ENCODE results near the gene RNF224.
A peak's percentile ranks its signal among the peaks of the same experiment; 100 is the strongest.

RNF224 gene

DNA sequence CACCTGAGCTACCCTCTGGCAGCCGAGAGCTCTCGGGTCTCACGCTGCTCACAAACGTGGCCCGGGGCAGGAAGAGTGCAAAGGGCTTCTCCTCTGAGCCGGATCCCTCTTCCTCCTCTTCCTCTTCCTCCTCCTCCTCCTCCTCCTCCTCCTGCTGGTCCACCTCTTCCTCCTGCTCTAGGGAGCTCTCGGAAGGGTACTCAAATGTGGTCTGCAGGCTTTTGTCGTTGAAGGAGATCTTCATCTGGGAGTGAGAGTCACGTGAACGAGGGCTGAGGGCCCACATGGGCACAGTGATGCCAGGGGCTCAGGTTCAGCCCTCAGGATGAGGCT is 34.9 kb upstream of the RNF224 start:
- no peak for DNase-seq (ENCODE audit: low read depth in 2 of 2)

DNA sequence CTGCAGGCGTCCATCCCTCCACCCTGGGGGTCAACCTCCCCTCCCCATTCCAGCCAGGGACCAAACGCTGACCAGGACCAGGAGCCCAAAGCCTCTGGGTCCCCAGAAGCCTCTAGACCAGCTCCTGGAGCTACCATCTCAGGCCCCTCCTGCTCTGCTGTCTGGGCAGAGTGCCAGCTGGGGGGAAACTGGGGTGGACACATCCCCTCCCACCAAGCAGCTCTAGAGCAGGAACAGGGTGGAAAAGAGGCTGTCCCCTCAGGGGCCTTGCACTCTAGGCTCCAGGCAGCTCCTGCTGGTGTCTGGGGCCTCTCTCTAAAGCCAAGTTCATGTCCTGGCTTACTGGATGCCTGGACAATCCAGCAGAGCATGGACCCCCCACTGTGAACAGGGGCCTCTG is 34.4 kb upstream of the RNF224 start:
- DNase-seq (ENCODE audit: low read depth in 2 of 2): no peak

DNA sequence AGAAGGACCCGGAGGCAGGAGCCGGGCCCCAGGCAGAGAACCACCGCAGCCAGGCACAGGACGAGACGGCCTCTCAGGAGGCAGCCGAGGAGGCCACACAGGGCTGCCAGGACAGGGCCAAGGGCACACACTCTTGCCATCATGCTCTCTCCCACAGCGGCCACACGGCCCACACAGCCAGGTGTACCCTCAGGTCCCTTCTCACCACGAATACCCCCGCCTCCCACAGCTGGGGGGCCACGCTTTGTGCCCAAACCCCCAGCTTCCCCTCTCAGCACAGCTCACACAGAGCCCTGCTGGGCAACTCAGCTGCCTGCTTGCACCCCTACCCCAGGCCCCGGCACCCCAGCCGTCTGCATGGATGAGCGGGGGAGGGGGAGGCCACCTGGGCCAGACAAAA is 33.5 kb upstream of the RNF224 start:
- DNase-seq (ENCODE audit: low read depth in 2 of 2): no peak

DNA sequence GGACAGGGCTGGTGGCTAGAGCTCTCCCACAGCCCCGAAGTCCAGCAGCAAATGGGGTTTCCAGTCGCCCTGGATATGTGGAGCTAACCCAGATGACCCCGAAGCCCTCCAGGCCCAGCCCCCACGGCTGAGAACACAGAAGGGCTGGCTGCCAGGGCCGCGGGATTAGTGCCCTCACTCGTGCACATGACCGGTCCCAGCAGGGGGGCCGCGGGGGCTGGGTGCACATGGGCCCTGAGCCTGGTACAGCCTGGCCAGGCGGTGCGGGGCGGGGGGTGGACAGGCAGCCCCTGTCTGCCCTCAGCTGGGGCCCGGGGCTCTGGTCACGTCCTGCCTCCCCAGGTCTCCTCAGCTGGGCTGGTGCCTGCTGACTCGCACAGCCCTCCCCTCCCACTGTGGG is 32.9 kb upstream of the RNF224 start:
- no peak for DNase-seq (ENCODE audit: low read depth in 2 of 2)

DNA sequence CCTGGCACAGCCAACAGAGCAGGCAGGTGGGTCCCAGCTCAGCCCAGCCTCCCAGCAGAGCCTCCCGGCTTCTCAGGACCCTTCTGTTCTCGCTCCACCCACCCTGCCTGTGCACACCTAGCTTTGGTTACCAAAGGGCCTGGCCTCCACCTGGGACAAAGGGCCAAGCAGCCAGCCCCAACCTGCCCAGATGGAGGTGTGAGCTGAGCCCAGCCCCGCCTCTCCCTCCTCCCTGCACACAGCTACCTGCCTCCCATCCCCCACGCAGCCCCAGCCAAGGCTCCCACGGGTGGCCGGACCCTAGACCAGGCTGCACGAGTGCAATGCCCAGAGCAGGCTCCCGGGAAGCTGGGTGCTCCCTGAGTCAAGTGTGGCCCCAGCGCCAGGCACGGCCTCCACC is 32.4 kb upstream of the RNF224 start:
- no peak for DNase-seq (ENCODE audit: low read depth in 2 of 2)

DNA sequence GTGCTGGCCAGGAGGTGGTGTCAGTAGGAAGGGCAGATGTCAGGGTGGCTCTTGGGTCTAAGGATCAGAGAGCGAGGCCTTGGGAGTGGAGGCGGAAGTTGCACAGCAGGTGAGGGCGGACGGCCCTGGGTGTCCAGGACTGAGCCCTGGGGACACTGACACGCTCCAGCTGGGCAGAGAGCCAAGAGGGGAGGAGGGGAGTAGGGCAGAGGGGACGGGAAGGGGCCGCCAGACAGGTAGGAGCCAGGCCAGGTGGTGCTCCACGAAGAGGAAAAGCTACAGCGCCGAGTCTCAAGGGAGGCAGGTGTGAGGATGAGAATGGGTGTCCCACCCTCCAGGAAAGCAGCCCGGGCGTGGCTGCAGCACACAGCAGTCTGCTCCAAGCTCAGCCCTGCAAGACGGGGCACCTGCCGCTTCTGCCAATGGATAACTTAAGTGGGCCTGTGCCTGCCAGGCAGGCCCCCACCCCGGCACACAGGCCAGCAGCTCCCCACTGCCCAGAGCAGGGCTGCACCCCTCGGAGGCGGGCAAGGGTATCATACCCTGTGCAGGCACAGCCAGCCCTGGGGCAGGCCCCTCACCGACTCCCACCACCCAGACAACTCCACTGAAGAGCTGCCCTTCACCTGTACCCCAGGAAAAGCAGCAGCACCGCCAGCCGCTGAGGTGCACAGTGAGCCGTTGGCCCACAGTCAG is 31.6 kb upstream of the RNF224 start:
- no peak for DNase-seq (ENCODE audit: low read depth in 2 of 2)

DNA sequence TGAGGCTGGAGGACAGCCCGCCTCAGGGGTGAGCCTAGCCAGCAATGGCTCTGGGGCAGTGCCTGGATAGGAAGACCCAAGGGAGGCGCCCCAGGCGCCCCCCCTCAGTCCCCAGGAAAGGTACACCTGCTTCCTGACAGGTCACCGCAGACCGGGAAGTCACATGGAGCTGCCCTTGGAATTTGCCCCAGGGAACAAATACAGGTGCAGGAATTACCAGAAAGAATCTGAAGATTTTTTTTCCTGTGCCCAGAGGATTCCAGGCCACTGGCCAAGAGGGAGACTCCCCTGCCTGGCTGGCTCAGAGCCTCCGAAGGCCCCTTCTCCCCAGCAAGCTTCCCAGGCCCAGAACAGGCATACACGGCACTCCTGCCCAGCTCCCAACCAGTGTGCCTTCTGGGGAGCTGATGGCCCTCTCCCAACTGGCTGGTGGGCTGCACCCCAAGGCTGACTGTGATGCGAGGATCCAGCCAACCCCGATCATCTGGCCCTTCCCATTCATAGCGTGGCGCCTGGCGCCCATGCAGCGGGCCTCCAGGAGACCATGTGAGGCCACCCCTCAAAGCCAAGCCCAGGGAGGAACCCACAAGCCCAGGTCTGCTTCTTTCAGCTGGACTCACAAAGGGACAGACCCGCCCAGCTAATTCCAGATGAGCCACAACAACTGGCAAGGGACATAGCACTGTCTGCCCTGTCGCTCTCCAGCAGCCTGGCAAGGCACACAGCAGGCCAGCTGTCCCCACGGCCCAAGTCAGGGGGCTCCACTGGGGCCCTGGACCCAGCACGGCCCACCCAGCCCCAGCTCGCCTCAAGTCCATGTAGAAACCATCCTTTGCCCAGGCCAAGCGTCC is 29.0 kb upstream of the RNF224 start:
- no peak for DNase-seq (ENCODE audit: low read depth in 2 of 2)

DNA sequence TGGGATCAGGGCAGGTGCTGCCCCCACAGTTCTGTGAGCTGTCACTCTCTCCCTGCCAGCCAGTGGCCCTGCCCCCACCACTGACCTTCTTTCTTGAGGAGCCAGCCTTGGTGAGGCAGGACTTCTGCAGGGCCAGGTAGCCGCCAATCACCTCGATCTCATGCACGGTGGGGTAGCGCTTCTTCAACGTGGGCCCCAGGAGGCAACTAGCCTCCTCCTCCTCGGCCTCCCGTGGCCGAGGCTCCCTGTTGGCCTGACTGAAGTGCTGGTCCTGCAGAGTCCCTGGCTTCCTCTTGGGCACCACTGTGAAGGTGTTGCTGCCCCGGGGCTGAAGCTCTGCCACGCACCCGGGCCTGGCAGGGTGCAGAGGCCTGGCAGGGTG is 28.4 kb upstream of the RNF224 start:
- no peak for DNase-seq (ENCODE audit: low read depth in 2 of 2)

DNA sequence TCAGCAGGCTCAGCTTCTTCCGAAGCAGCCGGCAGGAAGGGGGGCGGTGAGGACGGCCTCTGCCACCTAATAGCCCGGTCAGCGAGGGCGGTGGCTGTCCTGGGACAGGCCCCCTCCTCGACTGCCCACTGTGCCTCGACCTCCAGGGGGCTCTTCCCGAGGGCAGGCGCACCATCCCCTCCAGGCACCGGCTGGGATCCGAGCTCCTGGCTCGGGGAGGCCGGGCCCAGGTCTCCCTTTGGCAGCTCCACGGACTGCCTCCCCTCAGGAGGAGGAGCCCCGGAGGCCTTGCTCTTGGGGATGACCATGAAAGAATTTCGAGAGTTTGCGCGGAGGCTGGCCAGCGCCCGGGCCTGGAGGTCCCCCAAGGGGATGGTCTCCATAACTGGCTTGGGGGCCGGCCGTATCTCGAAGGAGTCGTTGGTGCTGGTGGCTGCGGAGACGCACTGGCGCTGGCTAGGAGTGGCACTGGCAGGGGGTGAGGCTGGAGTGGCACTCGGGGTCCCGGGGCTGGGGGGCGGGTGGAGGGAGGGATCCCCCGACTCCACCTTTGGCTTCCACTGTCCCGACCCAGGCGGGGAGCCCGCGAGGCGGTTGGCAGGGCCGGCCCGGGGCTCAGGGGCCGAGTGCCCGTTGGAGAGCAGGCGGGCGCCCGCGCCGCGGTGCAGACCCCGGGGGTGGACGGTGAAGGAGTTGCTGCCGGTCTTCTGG is 27.7 kb upstream of the RNF224 start:
- no peak for DNase-seq (ENCODE audit: low read depth in 2 of 2)

DNA sequence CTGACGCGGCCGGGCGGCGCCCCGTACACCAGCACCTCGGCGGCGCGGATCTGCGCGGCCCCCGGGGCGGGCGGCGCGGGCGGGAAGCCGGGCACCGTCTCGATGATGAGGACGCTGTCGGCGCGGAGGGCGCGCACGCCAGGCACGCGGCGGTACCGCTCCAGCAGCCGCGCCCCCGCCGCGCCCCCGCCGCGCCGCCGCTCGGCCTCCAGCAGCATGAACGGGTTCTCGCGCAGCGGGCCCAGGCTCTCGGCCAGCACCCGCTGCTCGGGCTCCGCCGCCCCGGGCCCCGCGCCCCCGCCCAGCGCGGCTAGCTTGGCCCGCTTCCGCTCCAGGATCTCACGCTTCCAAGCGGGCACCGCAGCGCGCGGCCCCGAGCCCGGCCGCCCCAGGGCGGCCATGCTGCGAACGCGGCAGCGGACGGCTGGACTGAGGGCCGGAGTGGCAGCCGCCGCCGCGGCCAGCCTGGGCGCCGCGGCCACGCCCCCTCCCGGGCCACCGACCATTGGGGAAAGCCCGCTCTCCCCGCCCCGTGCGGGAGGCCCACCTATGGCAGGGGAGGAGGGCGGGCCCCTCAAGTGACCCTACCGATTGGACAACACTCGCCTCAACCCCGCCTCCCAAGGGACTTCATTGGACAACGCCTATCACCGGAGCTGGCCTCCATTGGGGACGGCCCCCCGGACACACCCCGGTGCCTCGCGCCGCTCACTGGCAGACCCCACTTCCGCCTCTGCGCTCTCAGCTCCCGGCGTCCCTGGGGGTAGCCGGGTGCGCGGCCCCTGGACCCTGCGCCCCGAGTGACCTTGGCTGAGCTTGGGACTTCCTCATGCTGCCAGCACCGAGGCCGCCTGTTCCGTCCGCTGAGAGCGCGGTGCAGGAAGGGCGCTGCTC is 26.7 kb upstream of the RNF224 start, which contains the start of gene TPRN:
TSS of gene TPRN (minus strand) at position 431 of the 894 bp plus-strand sequence. CDS start at position 401, 30 bp downstream.
- DNase-seq (ENCODE audit: low read depth in 2 of 2): peak; percentile 98 to 99

DNA sequence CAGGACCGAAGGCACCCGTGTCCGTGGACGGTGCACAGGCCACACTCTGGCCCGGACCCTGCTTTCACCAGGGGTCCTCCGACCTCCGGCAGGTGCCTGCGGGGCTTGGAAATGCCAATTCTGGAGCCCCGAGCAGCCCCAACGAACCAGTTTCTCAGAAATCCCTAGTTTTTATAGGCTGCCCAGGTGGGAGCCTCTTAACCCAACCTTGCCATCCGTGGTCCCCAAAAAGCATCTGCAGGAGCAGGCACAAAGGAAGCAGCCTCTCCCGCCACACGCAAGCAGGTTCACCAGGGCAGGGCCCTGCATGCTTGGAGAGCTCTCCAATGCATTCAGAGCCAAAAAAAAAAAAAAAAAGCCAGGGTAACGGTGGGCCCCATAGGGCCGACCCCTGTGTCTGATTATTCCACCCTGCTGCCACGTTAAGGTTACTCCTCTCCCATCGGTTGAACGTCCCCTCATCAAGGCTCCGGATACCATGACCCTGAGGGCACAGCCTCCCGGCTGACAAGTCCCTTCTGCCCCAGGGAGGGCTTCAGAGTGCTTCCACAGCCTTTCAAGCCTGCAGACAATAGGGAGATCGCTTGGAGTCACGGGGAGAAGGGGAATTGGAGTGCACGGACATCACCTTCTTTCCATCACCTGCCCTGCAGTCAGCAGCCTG is 26.0 kb upstream of the RNF224 start:
- no peak for DNase-seq (ENCODE audit: low read depth in 2 of 2)

DNA sequence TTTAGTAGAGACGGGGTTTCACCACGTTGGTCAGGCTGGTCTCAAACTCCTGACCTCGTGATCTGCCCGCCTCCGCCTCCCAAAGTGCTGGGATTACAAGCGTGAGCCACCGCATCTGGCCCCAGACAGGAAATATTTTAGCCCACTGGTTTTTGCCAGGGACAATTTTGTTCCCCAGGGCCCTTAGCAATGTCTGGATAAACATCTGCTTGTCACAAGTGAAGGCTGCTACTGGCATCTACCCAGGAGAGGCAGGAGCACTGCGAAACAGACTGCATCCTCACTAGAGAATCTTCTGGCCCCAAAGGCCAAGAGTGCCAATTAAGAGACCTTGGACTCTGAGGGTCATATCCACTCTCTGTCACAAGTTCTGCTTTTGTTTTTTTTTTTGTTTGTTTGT is 24.3 kb upstream of the RNF224 start:
- DNase-seq (ENCODE audit: low read depth in 2 of 2): no peak

DNA sequence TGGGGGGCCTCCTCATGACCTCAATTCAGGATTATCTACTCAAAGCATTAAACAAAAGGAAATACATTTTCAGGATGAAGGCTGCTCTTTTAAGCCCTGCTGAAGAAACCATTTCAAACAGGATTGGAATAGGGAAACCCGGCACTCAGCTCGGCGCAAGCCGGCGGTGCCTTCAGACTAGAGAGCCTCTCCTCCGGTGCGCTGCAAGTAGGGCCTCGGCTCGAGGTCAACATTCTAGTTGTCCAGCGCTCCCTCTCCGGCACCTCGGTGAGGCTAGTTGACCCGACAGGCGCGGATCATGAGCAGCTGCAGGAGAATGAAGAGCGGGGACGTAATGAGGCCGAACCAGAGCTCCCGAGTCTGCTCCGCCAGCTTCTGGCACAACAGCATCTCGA is 22.6 kb upstream of the RNF224 start:
- DNase-seq (ENCODE audit: low read depth in 2 of 2): no peak

DNA sequence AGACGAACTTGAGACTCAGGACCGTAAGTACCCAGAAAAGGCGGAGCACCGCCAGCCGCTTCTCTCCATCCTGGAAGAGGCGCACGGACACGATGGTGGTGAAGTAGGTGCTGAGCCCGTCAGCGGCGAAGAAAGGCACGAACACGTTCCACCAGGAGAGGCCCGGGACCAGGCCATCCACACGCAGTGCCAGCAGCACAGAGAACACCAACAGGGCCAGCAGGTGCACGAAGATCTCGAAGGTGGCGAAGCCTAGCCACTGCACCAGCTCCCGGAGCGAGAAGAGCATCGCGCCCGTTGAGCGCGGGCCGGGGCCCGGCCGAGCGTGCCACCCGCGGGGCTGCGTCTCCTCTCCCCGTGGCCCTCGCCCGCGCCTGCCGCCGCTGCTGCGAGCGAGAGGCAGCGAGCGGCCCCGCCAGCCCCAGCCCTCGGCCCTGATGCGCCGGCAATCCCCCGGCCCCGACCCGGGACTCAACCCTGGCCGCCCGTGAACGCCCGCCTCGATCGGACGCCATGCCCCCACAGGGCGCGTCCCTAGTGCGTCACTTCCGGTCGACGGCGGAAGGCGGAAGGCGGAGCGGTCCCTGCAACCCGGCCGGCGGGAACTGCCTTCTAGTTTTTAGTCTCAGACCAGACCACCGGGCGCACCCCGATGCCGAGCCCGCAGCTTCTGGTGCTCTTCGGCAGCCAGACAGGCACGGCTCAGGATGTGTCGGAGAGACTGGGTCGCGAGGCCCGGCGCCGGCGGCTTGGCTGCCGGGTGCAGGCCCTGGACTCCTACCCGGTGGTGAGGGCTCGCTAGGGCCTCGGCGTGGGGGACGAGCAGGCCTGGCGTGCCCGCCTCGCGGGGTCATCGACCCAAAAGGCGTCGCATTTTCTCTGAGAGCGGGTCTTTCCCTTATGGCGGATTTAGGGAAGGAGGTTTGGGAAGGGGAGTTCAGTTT is 21.9 kb upstream of the RNF224 start, which contains the start of the genes NDOR1 and TMEM203:
TSS of gene NDOR1 (plus strand) at position 575 of the 944 bp plus-strand sequence. CDS start at position 653, 78 bp downstream.
TSS of gene TMEM203 (minus strand) at position 523 of the 944 bp plus-strand sequence. CDS start at position 289, 234 bp downstream.
- peak; percentile 88 to 93 for DNase-seq (ENCODE audit: low read depth in 2 of 2)

DNA sequence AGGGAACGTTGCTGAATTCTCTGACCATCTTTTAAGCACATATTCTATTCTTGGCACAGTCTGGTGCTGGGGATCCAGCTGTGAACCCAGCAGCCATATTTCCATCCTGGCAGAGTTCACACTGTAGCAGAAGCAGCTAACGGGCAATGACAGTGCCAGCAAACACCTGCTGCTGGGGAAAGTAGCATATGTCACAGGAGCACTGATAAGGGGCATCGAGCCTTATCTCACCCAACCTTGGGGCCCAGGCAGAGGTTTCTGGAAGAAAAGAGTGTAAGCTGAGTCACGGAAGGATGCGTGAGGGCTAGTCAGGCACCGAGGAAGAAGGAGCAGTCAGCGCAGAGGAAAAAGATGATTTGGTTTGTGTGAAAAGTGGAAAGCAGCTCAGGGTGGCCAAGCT is 20.7 kb upstream of the RNF224 start:
- no peak for DNase-seq (ENCODE audit: low read depth in 2 of 2)

DNA sequence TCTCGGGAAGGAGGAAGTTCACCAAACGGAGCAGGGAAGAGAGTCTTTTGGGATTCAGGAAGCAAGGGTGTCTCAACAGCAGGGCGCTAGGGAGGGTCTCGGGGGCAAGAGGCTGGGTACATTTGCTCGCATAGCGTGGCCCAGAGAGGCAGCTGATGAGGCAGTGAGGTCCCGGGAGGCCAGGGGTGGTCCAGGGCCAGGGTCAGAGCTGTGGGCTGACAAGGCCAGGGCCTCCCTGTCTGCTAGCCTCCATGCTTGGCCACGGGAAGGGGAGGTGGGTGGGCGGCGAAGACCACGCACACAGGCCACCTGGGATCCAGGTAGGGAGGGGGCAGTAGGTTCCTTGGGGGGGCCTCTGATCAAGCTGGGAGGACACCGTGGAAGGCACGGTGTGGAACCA is 15.8 kb upstream of the RNF224 start:
- no peak for DNase-seq (ENCODE audit: low read depth in 2 of 2)

DNA sequence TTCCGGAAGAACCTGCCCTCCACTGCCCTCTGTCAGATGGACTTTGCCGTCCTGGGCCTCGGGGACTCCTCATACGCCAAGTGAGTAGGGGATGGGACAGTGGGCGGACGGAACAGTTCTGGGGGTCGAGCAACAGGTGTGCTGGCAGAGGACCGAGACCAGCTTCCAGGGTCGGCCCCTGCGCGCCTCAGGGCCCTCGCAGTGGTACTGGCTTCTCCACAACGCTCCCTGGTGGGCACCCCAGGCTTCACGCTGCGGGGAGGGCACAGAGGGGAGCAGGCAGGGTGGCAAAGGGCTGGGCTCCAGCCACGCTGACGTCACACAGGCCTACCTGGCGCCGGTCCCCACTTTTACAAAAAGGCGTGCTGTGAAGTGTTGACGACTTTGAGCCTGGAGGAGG is 14.8 kb upstream of the RNF224 start:
- DNase-seq (ENCODE audit: low read depth in 2 of 2): no peak

DNA sequence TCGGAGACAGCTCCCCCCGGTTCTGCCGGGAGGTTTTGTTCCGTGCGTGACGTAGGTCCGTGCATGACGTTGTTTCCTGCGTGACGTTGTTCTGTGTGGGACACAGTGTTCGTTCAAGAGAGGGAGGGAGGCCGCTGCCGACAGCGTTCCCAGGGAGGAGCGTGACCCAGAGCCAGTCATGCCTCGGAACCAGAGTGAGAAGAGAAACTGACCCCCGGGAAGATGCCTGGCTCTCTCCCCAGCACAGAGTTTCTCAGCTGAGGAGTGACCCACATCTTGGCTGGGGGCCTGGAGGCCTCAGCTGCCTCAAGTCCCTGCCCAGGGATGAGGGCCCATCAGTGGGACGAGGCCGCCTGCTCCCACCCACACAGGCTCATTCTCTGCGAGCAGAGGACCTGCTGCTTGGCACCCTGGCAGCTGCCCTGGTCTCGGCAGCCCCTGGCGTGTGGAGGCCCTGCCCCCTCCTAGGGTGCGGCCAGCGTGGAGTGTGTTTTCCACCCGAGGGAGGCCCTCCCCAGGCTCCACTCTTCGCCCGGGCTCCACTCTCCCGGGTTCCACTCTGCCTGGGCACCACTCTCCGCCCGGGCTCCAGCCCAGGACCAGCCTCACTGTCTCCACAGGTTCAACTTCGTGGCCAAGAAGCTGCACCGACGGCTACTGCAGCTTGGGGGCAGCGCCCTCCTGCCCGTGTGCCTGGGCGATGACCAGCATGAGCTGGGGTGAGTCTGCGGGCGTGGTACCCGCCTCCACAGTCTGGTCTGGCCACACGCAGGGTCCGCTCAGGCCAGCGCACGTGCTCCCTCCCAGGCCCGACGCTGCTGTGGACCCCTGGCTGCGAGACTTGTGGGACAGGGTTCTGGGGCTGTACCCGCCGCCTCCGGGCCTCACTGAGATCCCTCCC is 13.9 kb upstream of the RNF224 start:
- DNase-seq (ENCODE audit: low read depth in 2 of 2): no peak

DNA sequence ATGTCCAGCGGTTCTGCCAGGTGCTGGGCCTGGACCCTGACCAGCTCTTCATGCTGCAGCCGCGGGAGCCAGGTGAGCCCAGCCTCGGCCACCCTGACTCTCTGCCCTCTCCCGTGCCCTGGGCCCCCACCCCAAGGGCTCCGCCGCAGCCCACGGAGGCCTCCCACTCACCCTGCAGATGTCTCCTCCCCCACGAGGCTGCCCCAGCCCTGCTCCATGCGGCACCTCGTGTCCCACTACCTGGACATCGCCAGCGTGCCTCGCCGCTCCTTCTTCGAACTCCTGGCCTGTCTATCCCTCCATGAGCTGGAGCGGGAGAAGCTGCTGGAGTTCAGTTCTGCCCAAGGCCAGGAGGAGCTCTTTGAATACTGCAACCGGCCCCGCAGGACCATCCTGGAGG is 12.7 kb upstream of the RNF224 start:
- no peak for DNase-seq (ENCODE audit: low read depth in 2 of 2)

All from stimulated activated CD8-positive, alpha-beta memory T cell treated with anti-CD3 and anti-CD28 coated beads, Interleukin-15, amount 100 ng/mL, for 48 hours (primary cell).